ENCODE results near the gene EYS. TPM values are rescaled to one million over a fixed set of nuclear protein-coding genes. Genes with fewer than 3 reads are reported as not detected.
A peak's percentile ranks its signal among the peaks of the same experiment; 100 is the strongest.

The EYS gene
- total and polyA plus RNA-seq, 2 of the 13 experiments (the other 11 are each of a cell fraction or from before 2014, with no cell fraction given), result 0.04 to 0.07 TPM

DNA sequence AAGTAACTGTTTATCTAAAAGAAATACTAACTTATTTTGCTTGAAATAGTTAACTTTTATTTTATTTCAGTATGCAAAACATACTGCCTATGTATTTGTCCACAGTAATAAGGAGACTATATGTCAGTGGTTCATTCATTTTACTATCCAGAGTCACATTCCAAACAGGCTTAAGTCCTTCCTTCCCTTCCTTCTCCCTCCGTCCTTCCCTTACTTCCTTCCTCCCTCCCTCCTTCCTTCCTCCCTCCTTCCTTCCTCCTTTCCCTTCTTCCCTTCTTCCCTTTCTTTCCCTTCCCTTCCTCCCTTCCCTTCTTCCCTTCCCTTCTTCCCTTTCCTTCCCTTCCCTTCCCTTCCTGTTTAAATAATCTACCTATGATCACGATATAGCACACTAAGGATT lies 899.2 kb downstream of the EYS start:
- no peaks in the 10 kb centered on the region for H3K9me3 ChIP-seq (ENCODE audit: low read length)
- in situ Hi-C loops (cut with HindIII; ENCODE audit: extremely low pct_ligation_motif_present, low pct_unique_long_range_greater_than_20kb) (no loop called here), intact Hi-C loops (cut with micrococcal nuclease; ENCODE audit: unreplicated experiment) (no loop called here)
- no TSS peak for BruUV-seq (replicated peaks)
- H3K27ac ChIP-seq (ENCODE audit: extremely low read length, insufficient read depth, low read length), result no peak overlapping the region
- no peak overlapping the region for H3K9ac ChIP-seq (ENCODE audit: insufficient read depth, low read depth, low read length)
- ChIA-PET CTCF (ENCODE audit: low intra/inter-chr PET ratio, low total read pairs) (no interaction called here), POLR2A (no interaction called here)
- no peak overlapping the region for H3K4me2 ChIP-seq (ENCODE audit: low read depth, low read length)
- no peaks in the 10 kb centered on the region for H3K4me1 ChIP-seq (ENCODE audit: insufficient read depth, low read length)
- H4K20me1 ChIP-seq (ENCODE audit: insufficient read depth, low read length), result no peaks in the 10 kb centered on the region; the same call in 1 of the 2 replicates
- no peaks in the 10 kb centered on the region for H3K36me3 ChIP-seq (replicated peaks in 1 of 2; ENCODE audit: control insufficient read depth in 1 of 2, insufficient read depth in 2 of 2, low read length in 2 of 2)
- no peaks in the 10 kb centered on the region for H3K79me2 ChIP-seq (ENCODE audit: insufficient read depth, low read length)
- 7% methylated on average over 2 of the region's 2 CpGs for WGBS (ENCODE audit: low lambda C conversion rate)
- ATAC-seq (no peak), FAIRE-seq (no peak), DNase-seq (ENCODE audit: low spot score) (no peak)
- H2AFZ ChIP-seq (ENCODE audit: low read length), result no peak overlapping the region
- no peaks in the 10 kb centered on the region for H3K27me3 ChIP-seq (ENCODE audit: control insufficient read depth in 1 of 2, insufficient read depth in 2 of 2, low read length in 2 of 2)
- no peak overlapping the region for H3K4me3 ChIP-seq (replicated peaks in 1 of 3; ENCODE audit: insufficient read depth in 1 of 3, low read depth in 2 of 3, low read length in 3 of 3)
- TF ChIP-seq, protein P1, sequence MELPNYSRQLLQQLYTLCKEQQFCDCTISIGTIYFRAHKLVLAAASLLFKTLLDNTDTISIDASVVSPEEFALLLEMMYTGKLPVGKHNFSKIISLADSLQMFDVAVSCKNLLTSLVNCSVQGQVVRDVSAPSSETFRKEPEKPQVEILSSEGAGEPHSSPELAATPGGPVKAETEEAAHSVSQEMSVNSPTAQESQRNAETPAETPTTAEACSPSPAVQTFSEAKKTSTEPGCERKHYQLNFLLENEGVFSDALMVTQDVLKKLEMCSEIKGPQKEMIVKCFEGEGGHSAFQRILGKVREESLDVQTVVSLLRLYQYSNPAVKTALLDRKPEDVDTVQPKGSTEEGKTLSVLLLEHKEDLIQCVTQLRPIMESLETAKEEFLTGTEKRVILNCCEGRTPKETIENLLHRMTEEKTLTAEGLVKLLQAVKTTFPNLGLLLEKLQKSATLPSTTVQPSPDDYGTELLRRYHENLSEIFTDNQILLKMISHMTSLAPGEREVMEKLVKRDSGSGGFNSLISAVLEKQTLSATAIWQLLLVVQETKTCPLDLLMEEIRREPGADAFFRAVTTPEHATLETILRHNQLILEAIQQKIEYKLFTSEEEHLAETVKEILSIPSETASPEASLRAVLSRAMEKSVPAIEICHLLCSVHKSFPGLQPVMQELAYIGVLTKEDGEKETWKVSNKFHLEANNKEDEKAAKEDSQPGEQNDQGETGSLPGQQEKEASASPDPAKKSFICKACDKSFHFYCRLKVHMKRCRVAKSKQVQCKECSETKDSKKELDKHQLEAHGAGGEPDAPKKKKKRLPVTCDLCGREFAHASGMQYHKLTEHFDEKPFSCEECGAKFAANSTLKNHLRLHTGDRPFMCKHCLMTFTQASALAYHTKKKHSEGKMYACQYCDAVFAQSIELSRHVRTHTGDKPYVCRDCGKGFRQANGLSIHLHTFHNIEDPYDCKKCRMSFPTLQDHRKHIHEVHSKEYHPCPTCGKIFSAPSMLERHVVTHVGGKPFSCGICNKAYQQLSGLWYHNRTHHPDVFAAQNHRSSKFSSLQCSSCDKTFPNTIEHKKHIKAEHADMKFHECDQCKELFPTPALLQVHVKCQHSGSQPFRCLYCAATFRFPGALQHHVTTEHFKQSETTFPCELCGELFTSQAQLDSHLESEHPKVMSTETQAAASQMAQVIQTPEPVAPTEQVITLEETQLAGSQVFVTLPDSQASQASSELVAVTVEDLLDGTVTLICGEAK (IDR thresholded peaks at IDR 0.05), result no peak
- TF ChIP-seq, protein P1 (CRISPR knock-in tag; IDR thresholded peaks at IDR 0.05), result no peak
- TF ChIP-seq HNRNPK (IDR thresholded peaks at IDR 0.05; ENCODE audit: low read depth, low read length, poor library complexity, severe bottlenecking) (peak; percentile 87), IKZF1 (IDR thresholded peaks at IDR 0.05) (no peak), PCBP1 (IDR thresholded peaks at IDR 0.05; ENCODE audit: borderline replicate concordance, low read depth, low read length) (peak; percentile 89), ZNF564 (CRISPR knock-in tag; IDR thresholded peaks at IDR 0.05) (no peak), HOXA3 (CRISPR knock-in tag; IDR thresholded peaks at IDR 0.05) (no peak), TSC22D2 (CRISPR knock-in tag; IDR thresholded peaks at IDR 0.05; ENCODE audit: borderline replicate concordance) (no peak), POGZ (CRISPR knock-in tag; IDR thresholded peaks at IDR 0.05) (no peak), ZNF776 (CRISPR knock-in tag; IDR thresholded peaks at IDR 0.05) (no peak), ZSCAN29 (CRISPR knock-in tag; conservative IDR thresholded peaks at IDR 0.05) (no peak), ZNF761 (CRISPR knock-in tag; conservative IDR thresholded peaks at IDR 0.05) (no peak), GATAD2A (CRISPR knock-in tag; IDR thresholded peaks at IDR 0.05) (no peak), KLF6 (CRISPR knock-in tag; IDR thresholded peaks at IDR 0.05) (no peak), ZNF569 (CRISPR knock-in tag; IDR thresholded peaks at IDR 0.05; ENCODE audit: borderline replicate concordance) (no peak), PCBP2 (optimal IDR thresholded peaks at IDR 0.05; ENCODE audit: low read depth, low read length, poor library complexity, severe bottlenecking) (peak; percentile 77), TFE3 (CRISPR knock-in tag; IDR thresholded peaks at IDR 0.05) (no peak)

All from HepG2 (cell line).